GM12864 (cell line): ENCODE measurements around the gene SLC35E3.
"Not testable (repeated sequence)": the region's sequence is repeated elsewhere in the genome, so short reads cannot be mapped to it uniquely, and the experiment has no call there.

Experiments
- DNase-seq: peaks from one replicate; pipeline ENCODE4 v3.0.0-alpha.2; 2011; ENCODE audit warnings: low read depth
- H3K4me3 ChIP-seq: 2 replicates; pipeline ENCODE4 v1.5.1; 2011; ENCODE audit warnings: mild to moderate bottlenecking, low read depth, low read length, control low read depth
- CTCF ChIP-seq: IDR thresholded peaks from 2 replicates; pipeline ENCODE4 v1.5.1; 2011; ENCODE audit warnings: low read depth, mild to moderate bottlenecking, moderate library complexity, low read length, control low read depth, inconsistent platforms; ENCODE audit errors: missing control alignments

SLC35E3 gene

GRCh38 chr12:68803948-68804656 is 58.1 kb downstream of the SLC35E3 start:
- TF ChIP-seq CTCF, result no peak
- no peak overlapping the region for H3K4me3 ChIP-seq
- no peak for DNase-seq

- DNase-seq, result no peak
- no peak for TF ChIP-seq CTCF
- no peak overlapping the region for H3K4me3 ChIP-seq
Measured at GRCh38 chr12:68804657-68805591, 58.9 kb downstream of the SLC35E3 start.

- H3K4me3 ChIP-seq, result no peak overlapping the region
Measured at GRCh38 chr12:68805592-68806120, 59.7 kb downstream of the SLC35E3 start.

GRCh38 chr12:68806488-68807237 is 60.7 kb downstream of the SLC35E3 start:
- TF ChIP-seq CTCF, result no peak
- DNase-seq, result no peak
- peak overlapping the region; percentile 96; the same call in 1 of the 2 replicates for H3K4me3 ChIP-seq

More at GRCh38 chr12:68805592-68806120, 59.7 kb downstream of the SLC35E3 start:
- no peak for TF ChIP-seq CTCF
- no peak for DNase-seq

GRCh38 chr12:68807274-68807575 is 61.2 kb downstream of the SLC35E3 start:
- DNase-seq, result not testable (repeated sequence)
- H3K4me3 ChIP-seq, result peak overlapping the region; percentile 96

GRCh38 chr12:68807576-68808387 is 61.8 kb downstream of the SLC35E3 start, which contains the start of gene MDM2:
Gene MDM2 (plus strand): TSS chr12:68808177. CDS start chr12:68808478, 301 bp downstream.
- peak; percentile 66 for TF ChIP-seq CTCF
- H3K4me3 ChIP-seq, result peak within 1 kb of the TSS; percentile 96
- DNase-seq, result peak; percentile 94
